Endothelial cell (in vitro differentiated cells): Measurements from ENCODE around the gene IFT88. TPM values are rescaled to one million over a fixed set of nuclear protein-coding genes. Genes with fewer than 3 reads are reported as not detected.

ENCODE experiments used
- DNase-seq: peaks from one replicate; pipeline ENCODE4 v3.0.0; 2021; ENCODE audit warnings: low spot score
- H3K27ac Mint-ChIP-seq: one replicate; pipeline ENCODE4 v1.8.0; 2021; ENCODE audit warnings: mixed read lengths, inconsistent platforms; ENCODE audit not compliant: unreplicated experiment
- H3K27me3 Mint-ChIP-seq: one replicate; pipeline ENCODE4 v1.8.0; 2021; ENCODE audit warnings: mild to moderate bottlenecking, moderate library complexity, mixed read lengths, inconsistent platforms; ENCODE audit not compliant: unreplicated experiment
- H3K36me3 Mint-ChIP-seq: one replicate; pipeline ENCODE4 v1.8.0; 2021; ENCODE audit warnings: mild to moderate bottlenecking, low read depth, mixed read lengths, inconsistent platforms; ENCODE audit not compliant: unreplicated experiment
- H3K4me1 Mint-ChIP-seq: one replicate; pipeline ENCODE4 v1.8.0; 2021; ENCODE audit warnings: mild to moderate bottlenecking, mixed read lengths, inconsistent platforms; ENCODE audit not compliant: unreplicated experiment
- H3K4me3 Mint-ChIP-seq: one replicate; pipeline ENCODE4 v1.8.0; 2021; ENCODE audit warnings: mild to moderate bottlenecking, mixed read lengths, inconsistent platforms; ENCODE audit not compliant: unreplicated experiment
- H3K9me3 Mint-ChIP-seq: one replicate; pipeline ENCODE4 v1.8.0; 2021; ENCODE audit warnings: mixed read lengths, inconsistent platforms; ENCODE audit not compliant: unreplicated experiment
- CTCF ChIP-seq: fragments of 200-600 bp; sonication (generic); IDR thresholded peaks from one replicate; pipeline ENCODE4 v1.5.0; 2021; ENCODE audit warnings: antibody characterized with exemption; ENCODE audit not compliant: unreplicated experiment
- total RNA-seq: library from RNA; stranded (reverse); fragmentation: NEBNext Ultra II Directional; extraction: Animal tissue kit (Norgen Biotek cat#: 25700); gene quantifications from one replicate; pipeline ENCODE4 v1.2.1, GENCODE V29; 2021; ENCODE audit not compliant: unreplicated experiment

IFT88 gene
- total RNA-seq, 1 donor from 2014 or later: 7.8 TPM

GRCh38 chr13:20585371-20585770 lies 18.4 kb downstream of the IFT88 start:
- H3K4me3 Mint-ChIP-seq: no peak overlapping the region
- H3K27me3 Mint-ChIP-seq: no peaks in the 10 kb centered on the region
- no peaks in the 10 kb centered on the region for H3K9me3 Mint-ChIP-seq
- no peak for DNase-seq
- H3K4me1 Mint-ChIP-seq: peaks cover 9% of the 10 kb centered on the region
- H3K36me3 Mint-ChIP-seq: peaks cover 16% of the 10 kb centered on the region
- H3K27ac Mint-ChIP-seq: no peak overlapping the region
- no peak for TF ChIP-seq CTCF

DNA sequence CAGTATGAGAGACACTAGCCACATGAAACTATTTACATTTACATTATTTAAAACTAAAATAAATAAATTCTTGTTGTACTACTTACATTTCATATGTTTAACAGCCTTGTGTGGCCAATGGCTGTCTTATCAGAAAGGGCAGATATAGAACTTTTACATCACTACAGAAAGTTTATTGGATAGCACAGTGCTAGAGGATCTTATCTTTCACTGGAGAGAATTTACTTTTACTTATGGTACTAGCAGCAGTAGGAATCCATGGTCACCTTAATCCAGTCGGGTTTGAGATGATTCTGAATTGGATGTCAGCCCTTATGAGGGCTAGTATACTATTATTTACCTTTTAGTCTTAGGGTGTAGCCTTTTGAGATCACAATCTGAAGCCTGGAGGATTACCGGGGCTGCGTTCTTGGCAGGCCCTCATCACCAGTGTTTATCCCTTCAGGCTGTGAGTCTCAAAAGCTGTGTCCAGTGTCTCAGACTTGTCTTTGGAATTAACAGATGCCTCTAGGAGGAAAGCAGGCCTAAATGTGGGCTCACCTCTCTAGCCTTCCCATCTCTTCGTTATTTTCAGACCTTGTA lies 21.7 kb downstream of the IFT88 start:
- Mint-ChIP-seq H3K9me3 (no peaks in the 10 kb centered on the region), H3K27me3 (no peaks in the 10 kb centered on the region), H3K36me3 (peaks cover 10% of the 10 kb centered on the region), H3K4me3 (no peak overlapping the region), H3K27ac (no peak overlapping the region), H3K4me1 (no peaks in the 10 kb centered on the region)
- TF ChIP-seq CTCF: no peak
- DNase-seq: no peak

- H3K4me1 Mint-ChIP-seq: no peaks in the 10 kb centered on the region
- DNase-seq: no peak
- H3K9me3 Mint-ChIP-seq: no peaks in the 10 kb centered on the region
- no peak overlapping the region for H3K27ac Mint-ChIP-seq
- H3K27me3 Mint-ChIP-seq: no peaks in the 10 kb centered on the region
- no peak overlapping the region for H3K4me3 Mint-ChIP-seq
- no peak for TF ChIP-seq CTCF
- H3K36me3 Mint-ChIP-seq: no peaks in the 10 kb centered on the region
Observed at GRCh38 chr13:20590561-20590960, 23.6 kb downstream of the IFT88 start.

DNA sequence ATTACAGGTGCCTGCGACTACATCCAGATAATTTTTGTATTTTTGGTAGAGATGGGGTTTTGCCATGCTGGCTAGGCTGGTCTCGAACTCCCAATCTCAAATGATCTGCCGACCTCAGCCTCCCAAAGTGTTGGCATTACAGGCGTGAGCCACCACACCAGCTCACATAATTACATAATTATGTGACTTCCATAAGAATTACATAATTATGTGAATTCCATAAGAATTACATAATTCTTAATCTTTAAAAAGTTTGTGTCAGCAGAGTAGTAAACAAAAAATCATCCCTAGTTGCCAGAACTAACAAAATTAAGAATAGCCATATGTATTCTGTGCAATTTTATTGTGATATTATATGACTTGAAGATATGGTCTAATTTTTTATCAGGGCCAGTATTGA lies 25.6 kb downstream of the IFT88 start:
- Mint-ChIP-seq H3K27me3 (no peaks in the 10 kb centered on the region), H3K4me1 (no peaks in the 10 kb centered on the region), H3K36me3 (no peaks in the 10 kb centered on the region), H3K9me3 (no peaks in the 10 kb centered on the region), H3K27ac (no peak overlapping the region), H3K4me3 (no peak overlapping the region)
- TF ChIP-seq CTCF: no peak
- DNase-seq: no peak

DNA sequence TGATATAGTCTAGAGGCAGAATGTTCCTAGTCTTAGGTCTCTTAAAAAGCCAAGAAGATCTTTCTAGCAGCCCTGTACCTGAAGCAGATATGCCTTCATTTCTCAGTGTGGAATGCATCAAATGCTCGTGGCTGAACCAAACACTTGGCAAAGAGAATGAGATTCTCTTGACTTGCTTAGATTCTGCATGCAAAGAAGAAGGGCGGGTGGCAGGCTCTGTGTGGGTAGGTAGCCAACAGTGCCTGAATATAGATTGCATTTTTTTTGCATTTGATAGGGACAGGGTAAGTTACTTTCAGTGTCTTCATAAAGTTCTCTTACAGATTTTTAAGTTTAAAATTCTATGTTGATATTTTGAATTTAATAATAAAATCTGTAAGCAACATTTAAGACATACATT lies 27.3 kb downstream of the IFT88 start:
- no peak for DNase-seq
- Mint-ChIP-seq H3K4me3 (no peak overlapping the region), H3K9me3 (no peaks in the 10 kb centered on the region), H3K4me1 (no peaks in the 10 kb centered on the region), H3K36me3 (no peaks in the 10 kb centered on the region), H3K27me3 (no peaks in the 10 kb centered on the region), H3K27ac (no peak overlapping the region)
- TF ChIP-seq CTCF: no peak
